Metanephros (tissue), 1 donor: ENCODE measurements around the gene SNX10. TPM values are rescaled to one million over a fixed set of nuclear protein-coding genes. Genes with fewer than 3 reads are reported as not detected.

Experiments used
- total RNA-seq: library from RNA; depleted of rRNA; stranded (reverse); fragments of >200 nt; gene quantifications from one replicate; pipeline ENCODE4 v1.2.3, GENCODE V29; 2014

The SNX10 gene, protein sequence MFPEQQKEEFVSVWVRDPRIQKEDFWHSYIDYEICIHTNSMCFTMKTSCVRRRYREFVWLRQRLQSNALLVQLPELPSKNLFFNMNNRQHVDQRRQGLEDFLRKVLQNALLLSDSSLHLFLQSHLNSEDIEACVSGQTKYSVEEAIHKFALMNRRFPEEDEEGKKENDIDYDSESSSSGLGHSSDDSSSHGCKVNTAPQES
- total RNA-seq: 10.6 TPM

DNA sequence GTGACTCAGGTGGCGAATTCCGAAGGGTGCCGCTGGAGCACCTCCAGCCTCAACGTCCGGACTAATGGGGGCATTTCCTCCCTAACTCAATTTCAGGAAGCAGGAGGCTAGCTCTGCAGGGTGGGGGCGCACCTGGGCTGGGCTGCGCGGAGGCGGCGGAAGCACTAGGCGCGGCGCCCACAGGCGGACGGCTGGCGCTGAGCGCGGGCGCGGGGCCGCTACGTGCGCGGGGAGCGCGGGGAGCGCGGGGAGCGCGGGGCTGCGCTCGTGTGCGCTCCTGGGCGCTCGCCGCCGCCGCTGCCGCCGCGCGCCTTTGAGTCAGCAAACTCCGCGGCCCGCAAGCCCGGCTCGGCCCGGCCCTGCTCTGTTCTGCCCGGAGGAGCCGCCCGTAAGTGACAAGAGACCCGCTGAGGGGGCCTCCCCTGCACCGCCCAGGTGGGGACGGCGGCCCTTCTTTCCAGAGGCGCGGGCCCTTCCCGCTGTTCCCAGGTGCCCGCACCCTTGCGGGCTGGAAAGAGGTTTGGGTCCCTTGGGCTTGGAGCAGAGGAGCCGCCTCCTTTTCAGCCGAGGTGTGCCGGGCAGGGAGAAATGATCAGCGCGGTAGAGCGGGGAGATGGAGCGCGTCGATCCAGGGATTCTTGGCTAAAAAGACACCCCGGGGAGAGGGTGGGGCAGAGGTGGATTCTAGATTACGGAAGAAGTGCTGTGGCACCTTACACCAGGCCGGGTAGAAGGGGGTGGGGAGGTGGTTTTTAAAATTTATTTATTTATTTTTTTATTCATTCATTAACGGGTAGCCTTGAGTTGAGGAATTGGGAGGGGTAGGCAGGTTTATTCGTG is at the start of gene SNX10:
Gene SNX10 (plus strand): TSS at position 164 of the 840 bp plus-strand sequence. CDS start 54,581 bp downstream, outside the sequence.

Other genes starting within 250 kb of the SNX10 start
- 7.6 TPM for gene NFE2L3, start 139.7 kb upstream of the SNX10 start, total RNA-seq
- gene HNRNPA2B1, start 91.1 kb upstream of the SNX10 start, total RNA-seq: 265 TPM
- gene CBX3, start 90.1 kb upstream of the SNX10 start, total RNA-seq: 99.1 TPM